Endodermal cell (in vitro differentiated cells): ENCODE data around the gene PLXNC1. TPM values are rescaled to one million over a fixed set of nuclear protein-coding genes. Genes with fewer than 3 reads are reported as not detected.

Source experiments
- DNase-seq: peaks from one replicate; pipeline ENCODE4 v3.0.0-alpha.2; 2017
- H3K27ac ChIP-seq: 2 replicates; pipeline ENCODE4 v1.5.1; 2013; ENCODE audit warnings: mild to moderate bottlenecking, low read depth, low read length, moderate library complexity
- H3K27me3 ChIP-seq: 2 replicates; pipeline ENCODE4 v1.6.1; 2013; ENCODE audit warnings: mild to moderate bottlenecking, low read length, moderate library complexity; ENCODE audit not compliant: insufficient read depth, control insufficient read depth, poor library complexity, severe bottlenecking
- H3K36me3 ChIP-seq: 2 replicates; pipeline ENCODE4 v1.7.0; 2013; ENCODE audit warnings: mild to moderate bottlenecking, low read length, moderate library complexity; ENCODE audit not compliant: control insufficient read depth, insufficient read depth
- H3K4me1 ChIP-seq: one replicate; pipeline ENCODE4 v1.7.0; 2013; ENCODE audit warnings: low read length; ENCODE audit not compliant: control insufficient read depth, insufficient read depth
- H3K4me3 ChIP-seq: 2 replicates; pipeline ENCODE4 v1.5.1; 2013; ENCODE audit warnings: mild to moderate bottlenecking, low read length, moderate library complexity
- H3K9ac ChIP-seq: 2 replicates; pipeline ENCODE4 v1.6.1; 2013; ENCODE audit warnings: mild to moderate bottlenecking, low read length, moderate library complexity; ENCODE audit not compliant: poor library complexity, severe bottlenecking; ENCODE audit errors: extremely low read depth
- H3K9me3 ChIP-seq: 2 replicates; pipeline ENCODE4 v1.6.1; 2013; ENCODE audit warnings: mild to moderate bottlenecking, low read length, moderate library complexity; ENCODE audit not compliant: control insufficient read depth
- H3K27ac Mint-ChIP-seq: 2 replicates; pipeline ENCODE4 v1.8.0; 2020; ENCODE audit warnings: mixed read lengths
- H3K27me3 Mint-ChIP-seq: 2 replicates; pipeline ENCODE4 v1.8.0; 2021; ENCODE audit warnings: mild to moderate bottlenecking, mixed read lengths; ENCODE audit not compliant: insufficient read depth
- H3K36me3 Mint-ChIP-seq: 2 replicates; pipeline ENCODE4 v1.8.0; 2020; ENCODE audit warnings: low read depth, mixed read lengths
- H3K4me1 Mint-ChIP-seq: 2 replicates; pipeline ENCODE4 v1.8.0; 2020; ENCODE audit warnings: mixed read lengths
- H3K4me3 Mint-ChIP-seq: 2 replicates; pipeline ENCODE4 v1.8.0; 2020; ENCODE audit warnings: mild to moderate bottlenecking, moderate library complexity, mixed read lengths
- H3K9me3 Mint-ChIP-seq: 2 replicates; pipeline ENCODE4 v1.8.0; 2020; ENCODE audit warnings: mild to moderate bottlenecking, mixed read lengths
- WGBS, 2 experiments: methylation state at CpG; one replicate each; pipeline versions ENCODE4 v1.1.5 to v1.1.7; 2013; ENCODE audit warnings: missing lambda C conversion rate in 2 of 2, mixed read lengths in 1 of 2; ENCODE audit not compliant: insufficient coverage in 1 of 2, insufficient read length in 1 of 2; 5-methylcytosine and 5-hydroxymethylcytosine counted together
- total RNA-seq, 2 donors: library from RNA; stranded (reverse); fragmentation: NEBNext Ultra II Directional in 1 of 2; extraction: Animal tissue kit (Norgen Biotek cat#: 25700) in 1 of 2; gene quantifications; 2 replicates in 1 of 2; 3 replicates in 1 of 2; pipeline ENCODE4 v1.2.1, GENCODE V29; 2021
- TF ChIP-seq, protein P1 (sequence below): fragments of 200-600 bp; sonication (generic); conservative IDR thresholded peaks from 2 replicates; pipeline ENCODE4 v1.5.0; 2021; ENCODE audit warnings: antibody characterized with exemption, mild to moderate bottlenecking

The PLXNC1 gene
- total RNA-seq, 2 donors from 2014 or later = 1.6 to 1.9 TPM

GRCh38 chr12:94261119-94261518, 112.7 kb downstream of the PLXNC1 start:
- Mint-ChIP-seq H3K4me3 (no peak overlapping the region), H3K36me3 (no peaks in the 10 kb centered on the region), H3K4me1 (peaks cover 45% of the 10 kb centered on the region), H3K9me3 (no peaks in the 10 kb centered on the region), H3K27me3 (peaks cover 9% of the 10 kb centered on the region), H3K27ac (peak overlapping the region; percentile 11)
- Histone ChIP-seq H3K9ac (no peak overlapping the region), H3K9me3 (no peaks in the 10 kb centered on the region), H3K4me3 (no peak overlapping the region), H3K4me1 (no peaks in the 10 kb centered on the region), H3K27ac (no peak overlapping the region), H3K36me3 (no peaks in the 10 kb centered on the region), H3K27me3 (no peaks in the 10 kb centered on the region)
- WGBS, 2 experiments = 40 to 42% methylated on average over 1 to 2 of the region's 2 CpGs
- TF ChIP-seq, protein P1, sequence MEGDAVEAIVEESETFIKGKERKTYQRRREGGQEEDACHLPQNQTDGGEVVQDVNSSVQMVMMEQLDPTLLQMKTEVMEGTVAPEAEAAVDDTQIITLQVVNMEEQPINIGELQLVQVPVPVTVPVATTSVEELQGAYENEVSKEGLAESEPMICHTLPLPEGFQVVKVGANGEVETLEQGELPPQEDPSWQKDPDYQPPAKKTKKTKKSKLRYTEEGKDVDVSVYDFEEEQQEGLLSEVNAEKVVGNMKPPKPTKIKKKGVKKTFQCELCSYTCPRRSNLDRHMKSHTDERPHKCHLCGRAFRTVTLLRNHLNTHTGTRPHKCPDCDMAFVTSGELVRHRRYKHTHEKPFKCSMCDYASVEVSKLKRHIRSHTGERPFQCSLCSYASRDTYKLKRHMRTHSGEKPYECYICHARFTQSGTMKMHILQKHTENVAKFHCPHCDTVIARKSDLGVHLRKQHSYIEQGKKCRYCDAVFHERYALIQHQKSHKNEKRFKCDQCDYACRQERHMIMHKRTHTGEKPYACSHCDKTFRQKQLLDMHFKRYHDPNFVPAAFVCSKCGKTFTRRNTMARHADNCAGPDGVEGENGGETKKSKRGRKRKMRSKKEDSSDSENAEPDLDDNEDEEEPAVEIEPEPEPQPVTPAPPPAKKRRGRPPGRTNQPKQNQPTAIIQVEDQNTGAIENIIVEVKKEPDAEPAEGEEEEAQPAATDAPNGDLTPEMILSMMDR = peak; percentile 29
- DNase-seq = peak; percentile 73

DNA sequence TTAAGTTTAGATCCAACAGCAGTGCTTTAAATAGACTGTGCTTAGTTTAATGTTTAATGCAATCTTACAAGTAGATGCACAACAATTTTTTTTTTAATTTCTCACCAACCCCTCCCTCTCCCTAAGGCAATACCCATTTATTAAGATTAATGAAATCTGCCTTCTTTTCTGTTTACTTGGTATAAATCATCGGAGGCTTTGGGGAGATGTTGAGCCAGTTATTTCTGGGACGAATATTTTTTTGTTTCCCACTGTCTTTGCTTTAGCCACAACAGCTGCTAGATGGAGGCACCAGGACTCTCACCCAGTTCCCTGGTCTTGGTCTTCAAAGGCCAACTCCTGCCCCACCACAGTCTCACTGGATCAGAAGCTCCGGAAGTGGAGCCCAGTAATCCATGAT, 113.4 kb downstream of the PLXNC1 start:
- H3K4me1 ChIP-seq = no peaks in the 10 kb centered on the region
- WGBS, 2 experiments = 94% methylated on average over 3 of the region's 3 CpGs; no CpG with 5 or more reads in 1 of the 2 experiments
- H3K4me3 Mint-ChIP-seq = no peak overlapping the region
- H3K36me3 ChIP-seq = no peaks in the 10 kb centered on the region
- no peaks in the 10 kb centered on the region for H3K36me3 Mint-ChIP-seq
- H3K9me3 Mint-ChIP-seq = no peaks in the 10 kb centered on the region
- no peak overlapping the region for H3K27ac ChIP-seq
- no peak for DNase-seq
- peaks cover 43% of the 10 kb centered on the region for H3K4me1 Mint-ChIP-seq
- peaks cover 9% of the 10 kb centered on the region for H3K27me3 Mint-ChIP-seq
- no peaks in the 10 kb centered on the region for H3K27me3 ChIP-seq
- no peak overlapping the region for H3K4me3 ChIP-seq
- H3K27ac Mint-ChIP-seq = peak overlapping the region; percentile 68
- TF ChIP-seq, protein P1 = no peak
- H3K9ac ChIP-seq = no peak overlapping the region
- no peaks in the 10 kb centered on the region for H3K9me3 ChIP-seq

DNA sequence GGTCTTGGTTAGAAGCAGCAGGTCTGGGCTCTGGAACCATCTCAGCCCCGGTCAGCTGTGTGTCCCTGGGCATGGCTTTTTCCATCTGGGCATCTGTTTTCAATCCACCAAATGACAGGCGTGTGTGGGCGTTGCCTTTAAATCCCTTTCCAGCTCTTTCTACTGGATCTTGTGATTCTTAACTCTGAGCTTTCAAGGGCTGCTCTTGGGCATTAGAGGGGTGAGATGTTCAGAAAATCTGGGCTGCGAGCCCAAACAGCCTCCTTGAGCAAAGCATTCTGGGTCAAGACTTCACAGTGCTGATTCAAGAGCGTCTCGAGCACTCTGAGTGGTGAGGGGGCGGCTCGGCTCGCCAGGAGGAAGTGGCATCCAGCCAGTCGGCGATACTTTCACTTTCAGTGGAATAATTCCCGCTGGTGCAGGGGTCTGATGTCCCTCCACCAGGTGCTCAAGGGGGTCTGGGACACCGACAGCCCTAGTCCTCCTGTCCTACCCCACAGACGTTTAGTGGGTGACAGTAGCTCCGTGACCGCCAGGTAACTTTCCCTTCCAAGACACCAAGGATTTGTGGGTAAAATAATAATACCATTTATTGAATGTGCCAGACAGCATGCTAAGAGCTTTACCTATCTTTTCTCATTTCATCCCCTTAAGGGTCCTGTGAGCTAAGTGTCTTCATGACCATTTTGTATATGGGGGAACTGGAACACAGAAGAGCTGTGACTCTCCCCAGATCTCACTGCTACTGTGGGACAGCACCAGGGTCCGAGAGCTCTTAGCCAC, 114.0 kb downstream of the PLXNC1 start:
- no peaks in the 10 kb centered on the region for H3K4me1 ChIP-seq
- no peak overlapping the region for H3K9ac ChIP-seq
- peak; percentile 46 for DNase-seq
- H3K4me3 Mint-ChIP-seq = no peak overlapping the region
- no peaks in the 10 kb centered on the region for H3K9me3 ChIP-seq
- H3K27me3 ChIP-seq = no peaks in the 10 kb centered on the region
- no peaks in the 10 kb centered on the region for H3K36me3 Mint-ChIP-seq
- no peak overlapping the region for H3K27ac ChIP-seq
- TF ChIP-seq, protein P1 = no peak
- H3K27me3 Mint-ChIP-seq = peaks cover 9% of the 10 kb centered on the region
- H3K9me3 Mint-ChIP-seq = no peaks in the 10 kb centered on the region
- H3K4me1 Mint-ChIP-seq = peaks cover 37% of the 10 kb centered on the region
- 90 to 91% methylated on average over 7 to 15 of the region's 17 CpGs for WGBS, 2 experiments
- H3K4me3 ChIP-seq = no peak overlapping the region
- no peaks in the 10 kb centered on the region for H3K36me3 ChIP-seq
- H3K27ac Mint-ChIP-seq = peak overlapping the region; percentile 68
